H9 (cell line): Measurements from ENCODE around the gene EPB41L4A. TPM values are rescaled to one million over a fixed set of nuclear protein-coding genes. Genes with fewer than 3 reads are reported as not detected.

Experiments
- DNase-seq: peaks from one replicate; pipeline ENCODE4 v3.0.0-alpha.2; 2017
- H2AFZ ChIP-seq: one replicate; pipeline ENCODE4 v1.6.1; 2013; ENCODE audit warnings: mild to moderate bottlenecking, low read length, control low read depth, moderate library complexity
- H2AK5ac ChIP-seq: 2 replicates; pipeline ENCODE4 v1.6.1; 2013; ENCODE audit warnings: low read length, control low read depth, mixed read lengths; ENCODE audit not compliant: insufficient read length
- H2BK120ac ChIP-seq: one replicate; pipeline ENCODE4 v1.6.1; 2013; ENCODE audit warnings: low read depth, mild to moderate bottlenecking, low read length, control low read depth, inconsistent platforms; ENCODE audit not compliant: poor library complexity, severe bottlenecking
- H2BK12ac ChIP-seq: 2 replicates; pipeline ENCODE4 v1.6.1; 2013; ENCODE audit warnings: low read length, control low read depth, mixed read lengths, low read depth; ENCODE audit not compliant: insufficient read length
- H2BK15ac ChIP-seq: 2 replicates; pipeline ENCODE4 v1.6.1; 2013; ENCODE audit warnings: low read depth, low read length, control low read depth
- H2BK20ac ChIP-seq: one replicate; pipeline ENCODE4 v1.6.1; 2013; ENCODE audit warnings: low read depth, mild to moderate bottlenecking, low read length, control low read depth, inconsistent platforms; ENCODE audit not compliant: poor library complexity, severe bottlenecking
- H2BK5ac ChIP-seq: 2 replicates; pipeline ENCODE4 v1.6.1; 2013; ENCODE audit warnings: low read length, control low read depth, mixed read lengths; ENCODE audit not compliant: insufficient read length
- H3K14ac ChIP-seq: 2 replicates; pipeline ENCODE4 v1.6.1; 2013; ENCODE audit warnings: low read length, control low read depth; ENCODE audit not compliant: insufficient read depth
- H3K18ac ChIP-seq: 2 replicates; pipeline ENCODE4 v1.6.1; 2013; ENCODE audit warnings: low read depth, mild to moderate bottlenecking, mixed read lengths, low read length, control low read depth; ENCODE audit not compliant: insufficient read length
- H3K23ac ChIP-seq: 2 replicates; pipeline ENCODE4 v1.6.1; 2013; ENCODE audit warnings: low read length, control low read depth, mixed read lengths, low read depth; ENCODE audit not compliant: insufficient read length
- H3K23me2 ChIP-seq: 2 replicates; pipeline ENCODE4 v1.6.1; 2013; ENCODE audit warnings: low read depth, mild to moderate bottlenecking, mixed read lengths, low read length, control low read depth; ENCODE audit not compliant: insufficient read length, poor library complexity, severe bottlenecking
- H3K27ac ChIP-seq: 2 replicates; pipeline ENCODE4 v1.5.1; 2013; ENCODE audit warnings: low read length, control low read depth, mixed read lengths, low read depth; ENCODE audit not compliant: insufficient read length
- H3K27me3 ChIP-seq: 2 replicates; pipeline ENCODE4 v1.6.1; 2013; ENCODE audit warnings: low read length, control low read depth, inconsistent platforms; ENCODE audit not compliant: insufficient read depth
- H3K4ac ChIP-seq: 2 replicates; pipeline ENCODE4 v1.6.1; 2013; ENCODE audit warnings: low read depth, mild to moderate bottlenecking, control low read depth, inconsistent platforms, low read length, moderate library complexity
- H3K4me1 ChIP-seq: 2 replicates; pipeline ENCODE4 v1.6.1; 2013; ENCODE audit warnings: low read length, control low read depth, inconsistent platforms; ENCODE audit not compliant: insufficient read depth
- H3K4me2 ChIP-seq: 2 replicates; pipeline ENCODE4 v1.6.1; 2013; ENCODE audit warnings: low read length, control low read depth, mixed read lengths; ENCODE audit not compliant: insufficient read length, insufficient read depth
- H3K56ac ChIP-seq: 2 replicates; pipeline ENCODE4 v1.6.1; 2013; ENCODE audit warnings: low read depth, mild to moderate bottlenecking, mixed read lengths, low read length, control low read depth; ENCODE audit not compliant: insufficient read length
- H3K79me1 ChIP-seq: 2 replicates; pipeline ENCODE4 v1.6.1; 2013; ENCODE audit warnings: low read depth, mild to moderate bottlenecking, moderate library complexity, low read length, control low read depth, inconsistent platforms; ENCODE audit not compliant: insufficient read depth, poor library complexity, severe bottlenecking
- H3K79me2 ChIP-seq: 2 replicates; pipeline ENCODE4 v1.6.1; 2013; ENCODE audit warnings: low read length, control low read depth, inconsistent platforms; ENCODE audit not compliant: insufficient read depth
- H3K9ac ChIP-seq: 2 replicates; pipeline ENCODE4 v1.6.1; 2013; ENCODE audit warnings: low read length, control low read depth, mixed read lengths; ENCODE audit not compliant: insufficient read length; ENCODE audit errors: extremely low read depth
- H3K9me3 ChIP-seq: one replicate; pipeline ENCODE4 v1.6.1; 2013; ENCODE audit warnings: low read depth, low read length, inconsistent platforms; ENCODE audit not compliant: control insufficient read depth
- H3T11ph ChIP-seq: one replicate; pipeline ENCODE4 v1.6.1; 2013; ENCODE audit warnings: mild to moderate bottlenecking, low read length, control low read depth, inconsistent platforms
- H4K20me1 ChIP-seq: one replicate; pipeline ENCODE4 v1.6.1; 2013; ENCODE audit not compliant: control insufficient read depth, insufficient read length, insufficient read depth
- H4K5ac ChIP-seq: 2 replicates; pipeline ENCODE4 v1.6.1; 2013; ENCODE audit warnings: low read depth, mild to moderate bottlenecking, mixed read lengths, low read length, control low read depth; ENCODE audit not compliant: insufficient read length
- H4K8ac ChIP-seq: replicated peaks from 2 replicates; pipeline ENCODE4 v1.6.1; 2013; ENCODE audit warnings: low read length, control low read depth, mixed read lengths, low read depth; ENCODE audit not compliant: insufficient read length
- H4K91ac ChIP-seq: 2 replicates; pipeline ENCODE4 v1.6.1; 2013; ENCODE audit warnings: low read depth, mild to moderate bottlenecking, moderate library complexity, mixed read lengths, low read length, control low read depth; ENCODE audit not compliant: insufficient read length
- H3K27ac Mint-ChIP-seq, 3 experiments: 2 replicates in 2 of 3; 3 replicates in 1 of 3; pipeline ENCODE4 v1.8.0; 2020 to 2021; ENCODE audit warnings: mixed read lengths in 3 of 3, mild to moderate bottlenecking in 1 of 3, moderate library complexity in 1 of 3
- H3K27me3 Mint-ChIP-seq: 2 replicates; pipeline ENCODE4 v1.8.0; 2021; ENCODE audit warnings: low read depth, mild to moderate bottlenecking, moderate library complexity, mixed read lengths
- H3K36me3 Mint-ChIP-seq, 3 experiments: 2 replicates in 2 of 3; 3 replicates in 1 of 3; pipeline ENCODE4 v1.8.0; 2020 to 2021; ENCODE audit warnings: low read depth in 3 of 3, mixed read lengths in 3 of 3; ENCODE audit not compliant: insufficient read depth in 1 of 3
- H3K4me1 Mint-ChIP-seq, 2 experiments: 2 replicates each; pipeline ENCODE4 v1.8.0; 2020; ENCODE audit warnings: mixed read lengths in 2 of 2
- H3K4me3 Mint-ChIP-seq, 2 experiments: 2 replicates in 1 of 2; 3 replicates in 1 of 2; pipeline ENCODE4 v1.8.0; 2020 to 2021; ENCODE audit warnings: mild to moderate bottlenecking in 2 of 2, mixed read lengths in 2 of 2, moderate library complexity in 1 of 2
- H3K9me3 Mint-ChIP-seq, 2 experiments: 2 replicates in 1 of 2; 3 replicates in 1 of 2; pipeline ENCODE4 v1.8.0; 2020; ENCODE audit warnings: mild to moderate bottlenecking in 2 of 2, mixed read lengths in 2 of 2, moderate library complexity in 1 of 2
- WGBS: extraction: QIAGEN DNeasy Blood & Tissue Kit; methylation state at CpG from one replicate; pipeline ENCODE4 v1.1.7; 2013; ENCODE audit warnings: missing lambda C conversion rate, low lambda C conversion rate, mixed read lengths; ENCODE audit not compliant: insufficient read length; ENCODE audit errors: extremely low coverage; 5-methylcytosine and 5-hydroxymethylcytosine counted together
- total RNA-seq: library from RNA; stranded (reverse); gene quantifications from 2 replicates; pipeline ENCODE4 v1.2.1, GENCODE V29; 2021
- TF ChIP-seq, protein P1 (sequence below): fragments of 200-600 bp; sonication (generic); conservative IDR thresholded peaks from 3 replicates; pipeline ENCODE4 v1.8.0; 2021; ENCODE audit warnings: antibody characterized with exemption, mild to moderate bottlenecking

The EPB41L4A gene
- total RNA-seq, 1 experiment from 2014 or later = 4.9 TPM

- DNase-seq = no peak
- H2AK5ac ChIP-seq = no peak overlapping the region
- H3K27ac Mint-ChIP-seq = no peak overlapping the region
Measured at GRCh38 chr5:112381521-112381920, 37.6 kb downstream of the EPB41L4A start.

More at GRCh38 chr5:112381521-112381920, 37.6 kb downstream of the EPB41L4A start:
- Histone ChIP-seq H3K23me2 (no peaks in the 10 kb centered on the region), H2BK120ac (no peak overlapping the region), H2BK15ac (no peak overlapping the region), H2BK12ac (no peak overlapping the region), H3K23ac (no peak overlapping the region), H3K14ac (no peak overlapping the region), H2BK20ac (no peak overlapping the region), H2BK5ac (no peak overlapping the region), H3K4me1 (no peaks in the 10 kb centered on the region), H4K5ac (no peak overlapping the region), H3K9ac (no peak overlapping the region), H4K91ac (no peak overlapping the region), H4K20me1 (no peaks in the 10 kb centered on the region), H3K27me3 (no peaks in the 10 kb centered on the region), H3K27ac (no peak overlapping the region), H3K56ac (no peak overlapping the region), H2AFZ (no peak overlapping the region), H3K4me2 (no peak overlapping the region), H3K9me3 (no peaks in the 10 kb centered on the region), H3K79me1 (no peaks in the 10 kb centered on the region), H3K18ac (no peak overlapping the region), H3T11ph (no peak overlapping the region), H3K79me2 (no peaks in the 10 kb centered on the region), H3K4ac (no peak overlapping the region), H4K8ac (no peak overlapping the region)
- H3K4me1 Mint-ChIP-seq = peaks cover 4 to 9% of the 10 kb centered on the region in 2 experiments; a peak in 2 of 4 replicates
- no CpG with 5 or more reads among the region's 3 CpGs for WGBS
- no peaks in the 10 kb centered on the region; a peak in 1 of 5 replicates for H3K9me3 Mint-ChIP-seq
- no peaks in the 10 kb centered on the region for H3K36me3 Mint-ChIP-seq
- TF ChIP-seq, protein P1, sequence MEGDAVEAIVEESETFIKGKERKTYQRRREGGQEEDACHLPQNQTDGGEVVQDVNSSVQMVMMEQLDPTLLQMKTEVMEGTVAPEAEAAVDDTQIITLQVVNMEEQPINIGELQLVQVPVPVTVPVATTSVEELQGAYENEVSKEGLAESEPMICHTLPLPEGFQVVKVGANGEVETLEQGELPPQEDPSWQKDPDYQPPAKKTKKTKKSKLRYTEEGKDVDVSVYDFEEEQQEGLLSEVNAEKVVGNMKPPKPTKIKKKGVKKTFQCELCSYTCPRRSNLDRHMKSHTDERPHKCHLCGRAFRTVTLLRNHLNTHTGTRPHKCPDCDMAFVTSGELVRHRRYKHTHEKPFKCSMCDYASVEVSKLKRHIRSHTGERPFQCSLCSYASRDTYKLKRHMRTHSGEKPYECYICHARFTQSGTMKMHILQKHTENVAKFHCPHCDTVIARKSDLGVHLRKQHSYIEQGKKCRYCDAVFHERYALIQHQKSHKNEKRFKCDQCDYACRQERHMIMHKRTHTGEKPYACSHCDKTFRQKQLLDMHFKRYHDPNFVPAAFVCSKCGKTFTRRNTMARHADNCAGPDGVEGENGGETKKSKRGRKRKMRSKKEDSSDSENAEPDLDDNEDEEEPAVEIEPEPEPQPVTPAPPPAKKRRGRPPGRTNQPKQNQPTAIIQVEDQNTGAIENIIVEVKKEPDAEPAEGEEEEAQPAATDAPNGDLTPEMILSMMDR = no peak
- no peak overlapping the region for H3K4me3 Mint-ChIP-seq
- H3K27me3 Mint-ChIP-seq = no peaks in the 10 kb centered on the region
